Trophoblast cell (in vitro differentiated cells and primary cell): ENCODE data around the gene PDIA5.

Source experiments
- DNase-seq, 2 donors: peaks; one replicate each; pipeline ENCODE4 v3.0.0-alpha.2; 2016
- H2AFZ ChIP-seq: 2 replicates; pipeline ENCODE4 v1.6.1; 2013; ENCODE audit warnings: low read length, moderate library complexity, mild to moderate bottlenecking; ENCODE audit not compliant: insufficient read depth, poor library complexity
- H2AK5ac ChIP-seq: 2 replicates; pipeline ENCODE4 v1.6.1; 2013; ENCODE audit warnings: mild to moderate bottlenecking, low read length
- H2BK120ac ChIP-seq: 2 replicates; pipeline ENCODE4 v1.6.1; 2013; ENCODE audit warnings: low read length, mild to moderate bottlenecking, moderate library complexity; ENCODE audit not compliant: insufficient read depth, poor library complexity
- H2BK12ac ChIP-seq: 2 replicates; pipeline ENCODE4 v1.6.1; 2013; ENCODE audit warnings: mild to moderate bottlenecking, low read length, moderate library complexity
- H2BK5ac ChIP-seq: 2 replicates; pipeline ENCODE4 v1.6.1; 2013; ENCODE audit warnings: low read length, low read depth, moderate library complexity, mild to moderate bottlenecking; ENCODE audit not compliant: poor library complexity
- H3K14ac ChIP-seq: 2 replicates; pipeline ENCODE4 v1.6.1; 2013; ENCODE audit warnings: mild to moderate bottlenecking, low read length
- H3K18ac ChIP-seq: 2 replicates; pipeline ENCODE4 v1.6.1; 2013; ENCODE audit warnings: mild to moderate bottlenecking, low read length
- H3K23ac ChIP-seq: 2 replicates; pipeline ENCODE4 v1.6.1; 2013; ENCODE audit warnings: low read length
- H3K27ac ChIP-seq: 2 replicates; pipeline ENCODE4 v1.5.1; 2013; ENCODE audit warnings: low read depth, mild to moderate bottlenecking, inconsistent platforms, low read length, moderate library complexity
- H3K27me3 ChIP-seq: 2 replicates; pipeline ENCODE4 v1.6.1; 2013; ENCODE audit warnings: inconsistent platforms, mild to moderate bottlenecking, low read length, moderate library complexity; ENCODE audit not compliant: insufficient read depth
- H3K36me3 ChIP-seq, 2 experiments: 1 replicate in 1 of 2; 2 replicates in 1 of 2; pipeline ENCODE4 v1.6.1; 2013; ENCODE audit warnings: low read length in 2 of 2, mild to moderate bottlenecking in 2 of 2, moderate library complexity in 1 of 2; ENCODE audit not compliant: insufficient read depth in 2 of 2, control insufficient read depth in 1 of 2
- H3K4ac ChIP-seq: 2 replicates; pipeline ENCODE4 v1.6.1; 2013; ENCODE audit warnings: low read depth, mild to moderate bottlenecking, low read length, moderate library complexity
- H3K4me1 ChIP-seq, 2 experiments: 1 replicate in 1 of 2; 2 replicates in 1 of 2; pipeline ENCODE4 v1.6.1; 2013; ENCODE audit warnings: low read length in 2 of 2, mild to moderate bottlenecking in 2 of 2, moderate library complexity in 1 of 2; ENCODE audit not compliant: insufficient read depth in 2 of 2, control insufficient read depth in 1 of 2
- H3K4me2 ChIP-seq: 2 replicates; pipeline ENCODE4 v1.6.1; 2013; ENCODE audit warnings: inconsistent platforms, mild to moderate bottlenecking, low read length, moderate library complexity
- H3K4me3 ChIP-seq: 2 replicates; pipeline ENCODE4 v1.5.1; 2013; ENCODE audit warnings: mild to moderate bottlenecking, low read depth, low read length, inconsistent platforms
- H3K79me1 ChIP-seq: one replicate; pipeline ENCODE4 v1.6.1; 2013; ENCODE audit warnings: low read length
- H3K79me2 ChIP-seq: 2 replicates; pipeline ENCODE4 v1.6.1; 2013; ENCODE audit warnings: low read length, mild to moderate bottlenecking; ENCODE audit not compliant: control insufficient read depth, insufficient read depth, poor library complexity
- H3K9ac ChIP-seq: 2 replicates; pipeline ENCODE4 v1.6.1; 2013; ENCODE audit warnings: mild to moderate bottlenecking, low read length
- H3K9me3 ChIP-seq: 2 replicates; pipeline ENCODE4 v1.6.1; 2013; ENCODE audit warnings: low read depth, mild to moderate bottlenecking, control low read depth, inconsistent platforms, low read length; ENCODE audit not compliant: insufficient read depth
- H4K12ac ChIP-seq: 2 replicates; pipeline ENCODE4 v1.6.1; 2013; ENCODE audit warnings: low read depth, mild to moderate bottlenecking, low read length, moderate library complexity
- H4K8ac ChIP-seq: 2 replicates; pipeline ENCODE4 v1.6.1; 2013; ENCODE audit warnings: low read depth, mild to moderate bottlenecking, low read length, moderate library complexity
- H4K91ac ChIP-seq: one replicate; pipeline ENCODE4 v1.6.1; 2013; ENCODE audit warnings: low read depth, mild to moderate bottlenecking, low read length, moderate library complexity
- WGBS: extraction: QIAGEN DNeasy Blood & Tissue Kit; methylation state at CpG from one replicate; pipeline ENCODE4 v1.1.7; 2013; ENCODE audit warnings: missing lambda C conversion rate; ENCODE audit not compliant: insufficient read length, insufficient coverage; ENCODE audit errors: extremely low coverage; 5-methylcytosine and 5-hydroxymethylcytosine counted together

Gene PDIA5

DNA sequence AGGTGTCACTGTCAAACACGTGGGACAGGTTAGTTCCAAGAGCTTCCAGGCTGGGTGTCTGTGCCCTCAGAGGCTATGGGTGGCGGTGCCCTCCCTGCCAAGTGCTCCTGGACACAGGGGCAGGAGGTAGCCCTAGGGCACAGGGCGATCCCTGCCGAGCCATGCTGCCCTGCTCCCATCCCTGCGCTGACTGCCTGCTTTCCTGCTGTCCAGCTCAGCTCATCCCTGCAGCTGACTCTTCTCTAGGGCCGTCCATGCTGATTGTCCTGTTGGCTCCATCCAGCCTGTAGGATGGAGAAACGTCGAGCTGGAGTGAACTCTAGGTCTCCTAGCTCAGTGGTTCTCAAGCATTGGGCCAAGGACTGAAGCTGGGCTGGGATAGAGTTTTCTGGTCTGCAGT lies 3.7 kb downstream of the PDIA5 start:
- Histone ChIP-seq H3K4me1 (peaks cover 10 to 19% of the 10 kb centered on the region in 2 experiments), H2BK5ac (no peak overlapping the region), H3K9me3 (no peaks in the 10 kb centered on the region), H4K8ac (no peak overlapping the region), H3K4me3 (no peak overlapping the region), H2BK12ac (no peak overlapping the region), H4K91ac (no peak overlapping the region), H3K27ac (no peak overlapping the region), H2BK120ac (no peak overlapping the region), H3K4me2 (no peak overlapping the region), H3K14ac (no peak overlapping the region), H2AK5ac (no peak overlapping the region), H3K4ac (peak overlapping the region; percentile 7), H3K18ac (peak overlapping the region; percentile 63), H3K79me1 (peaks cover 17% of the 10 kb centered on the region), H3K9ac (no peak overlapping the region), H3K79me2 (peaks cover 22% of the 10 kb centered on the region), H4K12ac (no peak overlapping the region), H3K36me3 (no peaks in the 10 kb centered on the region), H3K27me3 (no peaks in the 10 kb centered on the region), H3K23ac (no peak overlapping the region), H2AFZ (peak overlapping the region; percentile 60)
- no peak for DNase-seq
- no CpG with 5 or more reads among the region's 8 CpGs for WGBS

DNA sequence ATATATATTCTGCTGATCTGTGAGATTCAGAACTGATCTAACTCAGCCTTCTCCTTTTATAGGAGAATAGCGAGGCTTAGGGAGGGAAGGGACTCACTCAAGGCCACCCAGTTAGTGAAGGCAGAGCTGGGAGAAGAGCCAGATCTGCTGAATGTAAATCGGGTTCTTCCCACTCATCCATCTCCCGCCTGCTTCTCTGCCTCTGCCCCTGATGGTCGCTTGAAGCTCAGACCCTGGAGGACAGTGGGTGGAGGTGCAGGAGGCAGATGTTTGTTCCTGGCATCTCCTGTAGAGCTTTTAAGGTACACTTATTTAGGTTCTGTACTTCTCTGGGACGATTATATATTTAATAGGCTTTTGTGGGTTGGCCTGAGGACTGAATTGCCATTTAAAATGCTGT lies 4.3 kb downstream of the PDIA5 start:
- Histone ChIP-seq H2AFZ (no peak overlapping the region), H3K9ac (no peak overlapping the region), H3K4me2 (no peak overlapping the region), H2AK5ac (no peak overlapping the region), H3K18ac (no peak overlapping the region), H2BK12ac (no peak overlapping the region), H3K79me1 (peaks cover 17% of the 10 kb centered on the region), H4K91ac (no peak overlapping the region), H3K36me3 (peaks cover 0 to 2% of the 10 kb centered on the region in 2 experiments), H4K12ac (no peak overlapping the region), H3K23ac (no peak overlapping the region), H3K9me3 (peaks cover 2% of the 10 kb centered on the region), H2BK5ac (no peak overlapping the region), H4K8ac (no peak overlapping the region), H3K4me3 (no peak overlapping the region), H3K79me2 (peaks cover 25% of the 10 kb centered on the region), H3K27ac (no peak overlapping the region), H3K4me1 (peaks cover 10 to 19% of the 10 kb centered on the region in 2 experiments), H3K14ac (no peak overlapping the region), H3K4ac (no peak overlapping the region), H3K27me3 (no peaks in the 10 kb centered on the region), H2BK120ac (no peak overlapping the region)
- WGBS = no CpG with 5 or more reads among the region's 5 CpGs
- no peak for DNase-seq

DNA sequence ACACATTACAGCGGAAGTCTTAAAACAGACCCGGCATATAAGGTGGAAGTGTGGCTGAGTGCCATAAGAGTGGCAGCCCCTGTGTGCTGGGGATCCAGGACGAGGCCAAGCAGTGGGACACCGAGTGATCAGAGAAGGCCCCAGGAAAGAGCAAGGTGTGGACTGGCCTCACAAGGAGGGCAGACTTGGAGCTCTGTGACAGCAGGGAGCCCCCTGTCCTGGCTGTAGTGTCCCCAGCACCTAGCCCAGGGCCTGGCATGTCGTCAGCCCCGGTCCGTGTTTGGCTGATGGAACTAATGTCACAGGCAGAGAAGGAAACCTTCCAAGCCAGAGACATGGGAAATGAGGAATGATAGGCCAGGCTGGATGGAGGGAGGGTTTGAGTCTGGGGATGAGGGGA lies 4.8 kb downstream of the PDIA5 start:
- no peak overlapping the region for H3K27ac ChIP-seq
- H3K14ac ChIP-seq = no peak overlapping the region
- WGBS = no CpG with 5 or more reads among the region's 7 CpGs
- H2AK5ac ChIP-seq = no peak overlapping the region
- no peak overlapping the region for H3K4me3 ChIP-seq
- H3K4ac ChIP-seq = peak overlapping the region; percentile 13
- peaks cover 2% of the 10 kb centered on the region for H3K9me3 ChIP-seq
- no peak overlapping the region for H4K91ac ChIP-seq
- H3K4me1 ChIP-seq = peaks cover 10 to 18% of the 10 kb centered on the region in 2 experiments
- H4K8ac ChIP-seq = no peak overlapping the region
- H2BK12ac ChIP-seq = no peak overlapping the region
- H3K18ac ChIP-seq = peak overlapping the region; percentile 22
- H2BK5ac ChIP-seq = no peak overlapping the region
- no peak overlapping the region for H3K4me2 ChIP-seq
- H4K12ac ChIP-seq = no peak overlapping the region
- no peak overlapping the region for H3K23ac ChIP-seq
- no peak overlapping the region for H2BK120ac ChIP-seq
- peaks cover 15% of the 10 kb centered on the region for H3K79me1 ChIP-seq
- H3K36me3 ChIP-seq = peaks cover 0 to 2% of the 10 kb centered on the region in 2 experiments
- no peaks in the 10 kb centered on the region for H3K27me3 ChIP-seq
- DNase-seq = no peak
- no peak overlapping the region for H3K9ac ChIP-seq
- H3K79me2 ChIP-seq = peaks cover 25% of the 10 kb centered on the region
- H2AFZ ChIP-seq = no peak overlapping the region

DNA sequence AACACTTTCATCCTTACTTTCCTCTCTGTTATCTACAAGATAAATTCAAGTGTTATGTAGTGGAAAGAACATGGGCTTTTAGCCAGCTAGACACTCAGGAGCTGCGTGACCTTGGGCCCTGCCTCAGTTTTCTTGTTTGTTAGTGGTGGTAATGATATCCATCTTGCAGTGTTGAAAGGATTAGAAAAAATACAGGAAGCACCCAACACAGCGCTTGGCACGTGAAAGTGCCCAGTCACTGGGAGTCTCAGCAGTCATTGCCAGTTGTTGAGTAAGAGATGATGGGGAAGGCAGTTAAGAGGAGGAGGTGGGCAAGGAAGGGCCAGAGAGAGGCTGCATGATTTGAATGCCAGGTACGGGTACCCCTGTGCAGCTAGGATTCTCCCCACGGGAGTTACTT lies 5.3 kb downstream of the PDIA5 start:
- Histone ChIP-seq H3K27ac (no peak overlapping the region), H2AFZ (no peak overlapping the region), H3K4ac (peak overlapping the region; percentile 39), H3K4me1 (peaks cover 10 to 16% of the 10 kb centered on the region in 2 experiments), H3K14ac (no peak overlapping the region), H2BK5ac (no peak overlapping the region), H3K79me2 (peaks cover 24% of the 10 kb centered on the region), H4K12ac (no peak overlapping the region), H3K4me2 (no peak overlapping the region), H4K91ac (no peak overlapping the region), H3K79me1 (peaks cover 12% of the 10 kb centered on the region), H4K8ac (no peak overlapping the region), H3K36me3 (peaks cover 0 to 2% of the 10 kb centered on the region in 2 experiments), H3K18ac (no peak overlapping the region), H3K4me3 (no peak overlapping the region), H2BK120ac (no peak overlapping the region), H2AK5ac (no peak overlapping the region), H2BK12ac (no peak overlapping the region), H3K23ac (no peak overlapping the region), H3K27me3 (no peaks in the 10 kb centered on the region), H3K9me3 (peaks cover 2% of the 10 kb centered on the region), H3K9ac (no peak overlapping the region)
- DNase-seq = no peak
- WGBS = no CpG with 5 or more reads among the region's 5 CpGs
